Stomach smooth muscle (tissue), 2 donors: Measurements from ENCODE around the gene RB1.
"Not testable (repeated sequence)": the region's sequence is repeated elsewhere in the genome, so short reads cannot be mapped to it uniquely, and the experiment has no call there.

Experiments used
- H3K27ac ChIP-seq: one replicate; pipeline ENCODE4 v1.7.0; 2013; ENCODE audit warnings: mild to moderate bottlenecking, low read length, inconsistent platforms
- H3K27me3 ChIP-seq, 2 donors: one replicate each; pipeline ENCODE4 v1.7.0; 2013; ENCODE audit warnings: low read length in 2 of 2; ENCODE audit not compliant: insufficient read depth in 2 of 2, control insufficient read depth in 1 of 2
- H3K36me3 ChIP-seq, 2 donors: one replicate each; pipeline ENCODE4 v1.7.0; 2013; ENCODE audit warnings: low read length in 2 of 2; ENCODE audit not compliant: control insufficient read depth in 2 of 2, insufficient read depth in 2 of 2
- H3K4me1 ChIP-seq: one replicate; pipeline ENCODE4 v1.7.0; 2013; ENCODE audit warnings: low read length; ENCODE audit not compliant: control insufficient read depth, insufficient read depth
- H3K4me3 ChIP-seq, 2 donors: one replicate each; pipeline ENCODE4 v1.7.0; 2013; ENCODE audit warnings: low read length in 2 of 2
- H3K9ac ChIP-seq, 2 donors: one replicate each; pipeline ENCODE4 v1.7.0; 2013; ENCODE audit warnings: low read length in 2 of 2, mild to moderate bottlenecking in 1 of 2
- H3K9me3 ChIP-seq, 2 donors: one replicate each; pipeline ENCODE4 v1.7.0; 2013; ENCODE audit warnings: low read length in 2 of 2; ENCODE audit not compliant: control insufficient read depth in 2 of 2
- donor health status: healthy.
- donor health status: Pancreatic carcinoma.

The RB1 gene

GRCh38 chr13:48448285-48448958, 144.9 kb downstream of the RB1 start:
- no peak overlapping the region for H3K27ac ChIP-seq
- no peaks in the 10 kb centered on the region for H3K4me1 ChIP-seq
- no peak overlapping the region for H3K9ac ChIP-seq
- H3K9me3 ChIP-seq = no peaks in the 10 kb centered on the region
- H3K4me3 ChIP-seq = no peak overlapping the region
- no peaks in the 10 kb centered on the region for H3K27me3 ChIP-seq
- no peaks in the 10 kb centered on the region for H3K36me3 ChIP-seq

GRCh38 chr13:48448959-48449614, 145.5 kb downstream of the RB1 start:
- H3K4me3 ChIP-seq = no peak overlapping the region
- no peaks in the 10 kb centered on the region for H3K36me3 ChIP-seq
- no peaks in the 10 kb centered on the region for H3K27me3 ChIP-seq
- H3K9me3 ChIP-seq = no peaks in the 10 kb centered on the region
- H3K4me1 ChIP-seq = no peaks in the 10 kb centered on the region
- H3K9ac ChIP-seq = no peak overlapping the region
- H3K27ac ChIP-seq = no peak overlapping the region

- Histone ChIP-seq H3K9me3 (no peaks in the 10 kb centered on the region), H3K36me3 (peaks cover under 1 to 2% of the 10 kb centered on the region in 2 donors), H3K4me1 (no peaks in the 10 kb centered on the region), H3K4me3 (no peak overlapping the region), H3K27ac (no peak overlapping the region), H3K27me3 (no peaks in the 10 kb centered on the region), H3K9ac (no peak overlapping the region)
These were observed 146.1 kb downstream of the RB1 start for GRCh38 chr13:48449656-48450055.

- not testable (repeated sequence) for H3K27ac ChIP-seq, H3K9ac ChIP-seq, H3K9me3 ChIP-seq, H3K4me1 ChIP-seq, H3K36me3 ChIP-seq, H3K4me3 ChIP-seq, H3K27me3 ChIP-seq
These were observed 147.6 kb downstream of the RB1 start for GRCh38 chr13:48451196-48451595.

- Histone ChIP-seq H3K27ac (no peak overlapping the region), H3K36me3 (peaks cover 14 to 17% of the 10 kb centered on the region in 2 donors), H3K9me3 (no peaks in the 10 kb centered on the region), H3K9ac (no peak overlapping the region), H3K4me3 (no peak overlapping the region), H3K4me1 (no peaks in the 10 kb centered on the region), H3K27me3 (no peaks in the 10 kb centered on the region)
These were observed 153.0 kb downstream of the RB1 start for GRCh38 chr13:48456546-48456945.

DNA sequence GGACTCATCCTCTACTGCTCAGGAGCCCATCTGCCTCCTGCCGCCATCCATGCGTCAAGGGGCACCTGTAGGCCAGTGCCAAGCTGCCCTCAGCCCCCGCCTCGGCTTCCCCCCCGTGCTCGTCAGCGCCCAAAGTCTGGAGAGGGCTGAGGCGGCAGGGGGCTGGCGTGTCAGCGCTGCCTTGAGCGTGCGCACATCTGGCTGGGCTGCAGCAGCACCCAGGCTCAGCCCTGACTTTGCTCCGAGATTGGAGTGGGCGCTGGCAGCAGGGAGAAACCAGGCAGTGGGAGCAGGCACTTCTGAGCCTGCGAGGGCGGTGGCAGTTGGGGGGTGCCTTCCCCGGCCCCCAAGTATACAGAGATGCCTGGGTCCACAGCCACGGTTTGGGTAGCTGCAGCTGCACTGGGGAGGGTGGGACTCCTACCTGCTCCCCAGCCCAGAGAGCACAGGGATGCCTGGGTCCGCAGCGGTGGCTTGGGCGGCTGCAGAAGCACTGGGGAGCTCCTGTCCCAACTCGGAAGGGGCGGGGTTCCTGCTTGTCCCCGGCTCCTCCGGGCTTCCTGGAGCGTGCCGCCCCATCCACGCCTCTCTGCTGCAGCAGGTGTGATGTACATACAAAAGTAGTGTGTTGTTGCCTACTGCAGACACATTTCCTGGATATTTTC, 154.2 kb downstream of the RB1 start:
- Histone ChIP-seq H3K27me3 (no peaks in the 10 kb centered on the region), H3K36me3 (peaks cover 14 to 19% of the 10 kb centered on the region in 2 donors)

DNA sequence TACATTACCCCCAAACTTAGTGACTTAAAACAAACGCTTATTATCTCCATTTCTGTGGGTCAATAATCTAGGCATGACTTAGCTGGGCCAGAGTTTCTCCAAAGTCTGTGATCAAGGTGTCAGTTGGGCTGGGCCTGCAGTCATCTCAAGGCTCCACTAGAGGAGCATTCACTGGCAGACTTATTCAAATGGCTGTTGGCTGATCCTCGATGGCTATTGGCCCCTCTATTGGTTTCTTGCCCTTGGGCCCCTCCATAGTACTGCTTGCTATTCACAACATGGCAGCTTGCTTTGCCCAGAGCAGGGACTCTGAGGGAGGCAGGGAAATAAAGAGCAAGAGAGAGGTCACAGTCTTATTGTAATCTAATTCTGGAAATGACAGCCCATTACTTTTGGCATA, 171.7 kb downstream of the RB1 start:
- no peak overlapping the region for H3K27ac ChIP-seq
- H3K4me1 ChIP-seq = no peaks in the 10 kb centered on the region
- H3K9me3 ChIP-seq = no peaks in the 10 kb centered on the region
- H3K4me3 ChIP-seq = no peak overlapping the region
- peaks cover 5 to 9% of the 10 kb centered on the region in 2 donors for H3K36me3 ChIP-seq
- no peak overlapping the region for H3K9ac ChIP-seq
- no peaks in the 10 kb centered on the region for H3K27me3 ChIP-seq

More for the DNA sequence above, 154.2 kb downstream of the RB1 start:
- Histone ChIP-seq H3K27ac (no peak overlapping the region), H3K4me3 (no peak overlapping the region), H3K9ac (no peak overlapping the region), H3K9me3 (no peaks in the 10 kb centered on the region), H3K4me1 (no peaks in the 10 kb centered on the region)

DNA sequence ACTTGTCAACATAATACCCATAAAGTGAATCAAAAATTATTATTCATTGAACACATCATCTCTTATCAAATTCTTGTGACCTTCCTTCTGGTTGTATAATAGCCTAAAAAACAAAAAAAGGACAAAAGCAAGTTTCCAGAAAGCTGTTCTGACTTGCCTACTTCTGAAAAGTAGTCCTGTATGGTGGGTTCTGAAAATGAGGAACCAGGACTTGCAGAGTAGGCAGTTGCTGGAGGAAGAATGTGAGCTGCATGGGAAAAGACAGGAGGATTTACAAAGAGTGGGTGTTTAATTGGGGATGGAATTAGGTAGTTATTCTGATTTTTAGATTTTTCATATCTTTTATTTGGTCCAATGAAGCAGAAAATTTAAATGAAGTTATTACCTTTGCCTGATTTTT, 172.7 kb downstream of the RB1 start:
- Histone ChIP-seq H3K27me3 (no peaks in the 10 kb centered on the region), H3K27ac (no peak overlapping the region), H3K4me3 (no peak overlapping the region), H3K9ac (no peak overlapping the region), H3K36me3 (peaks cover 5 to 9% of the 10 kb centered on the region in 2 donors), H3K4me1 (no peaks in the 10 kb centered on the region), H3K9me3 (no peaks in the 10 kb centered on the region)

DNA sequence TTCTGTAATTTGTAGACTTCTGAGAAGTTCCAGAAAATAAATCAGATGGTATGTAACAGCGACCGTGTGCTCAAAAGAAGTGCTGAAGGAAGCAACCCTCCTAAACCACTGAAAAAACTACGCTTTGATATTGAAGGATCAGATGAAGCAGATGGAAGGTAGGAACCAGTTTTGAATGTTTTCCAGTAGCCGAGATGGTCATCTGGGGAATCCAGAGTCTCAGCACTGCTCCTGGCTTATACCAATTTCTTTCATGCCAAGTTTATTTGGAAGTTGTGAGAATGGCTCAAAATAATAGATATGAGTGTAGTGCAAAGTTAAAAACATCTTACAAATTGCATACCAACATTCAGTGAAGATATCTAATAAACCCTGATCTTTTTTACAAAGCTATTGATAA, 173.1 kb downstream of the RB1 start:
- Histone ChIP-seq H3K4me3 (no peak overlapping the region), H3K36me3 (peaks cover 5 to 9% of the 10 kb centered on the region in 2 donors), H3K9me3 (no peaks in the 10 kb centered on the region), H3K9ac (no peak overlapping the region), H3K27ac (no peak overlapping the region), H3K27me3 (no peaks in the 10 kb centered on the region), H3K4me1 (no peaks in the 10 kb centered on the region)

DNA sequence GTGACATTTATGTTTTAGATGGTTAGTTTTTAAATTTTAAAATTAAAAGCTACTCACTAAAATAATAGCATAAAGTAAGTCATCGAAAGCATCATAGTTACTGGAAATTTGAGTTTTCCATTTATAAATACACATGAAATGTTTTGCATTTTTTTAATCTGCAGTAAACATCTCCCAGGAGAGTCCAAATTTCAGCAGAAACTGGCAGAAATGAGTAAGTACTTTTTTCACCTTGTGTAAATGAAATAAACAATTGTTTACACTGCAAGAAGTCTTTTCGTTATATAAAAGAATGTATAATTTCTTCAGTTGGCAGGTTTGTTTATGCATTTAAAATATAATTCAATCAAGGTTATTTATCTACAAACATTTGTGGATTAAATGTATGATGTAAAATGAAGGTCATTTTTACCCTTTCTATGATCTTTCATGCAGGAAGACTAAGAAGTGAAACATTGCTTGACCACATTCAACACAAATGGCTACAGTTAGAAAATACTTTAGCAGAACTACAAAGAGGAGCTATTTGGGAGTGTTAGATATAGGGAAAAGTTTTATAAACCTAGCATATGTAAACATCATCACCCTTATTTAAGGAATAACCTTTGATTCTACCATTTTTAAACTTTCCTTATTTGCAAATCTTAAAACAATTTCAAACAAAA, 173.8 kb downstream of the RB1 start:
- Histone ChIP-seq H3K4me1 (no peaks in the 10 kb centered on the region), H3K27ac (no peak overlapping the region), H3K27me3 (no peaks in the 10 kb centered on the region), H3K9me3 (no peaks in the 10 kb centered on the region), H3K36me3 (peaks cover 5 to 9% of the 10 kb centered on the region in 2 donors), H3K4me3 (no peak overlapping the region), H3K9ac (no peak overlapping the region)
